Activated CD4-positive, alpha-beta T cell treated with anti-CD3 and anti-CD28 coated beads, Interleukin-2, amount 50 U/mL, for 16 hours (primary cell): ENCODE data around the gene ZFP82.

Experiments used
- DNase-seq: peaks from one replicate; pipeline ENCODE4 v3.0.0-alpha.2; 2020

The ZFP82 gene

DNA sequence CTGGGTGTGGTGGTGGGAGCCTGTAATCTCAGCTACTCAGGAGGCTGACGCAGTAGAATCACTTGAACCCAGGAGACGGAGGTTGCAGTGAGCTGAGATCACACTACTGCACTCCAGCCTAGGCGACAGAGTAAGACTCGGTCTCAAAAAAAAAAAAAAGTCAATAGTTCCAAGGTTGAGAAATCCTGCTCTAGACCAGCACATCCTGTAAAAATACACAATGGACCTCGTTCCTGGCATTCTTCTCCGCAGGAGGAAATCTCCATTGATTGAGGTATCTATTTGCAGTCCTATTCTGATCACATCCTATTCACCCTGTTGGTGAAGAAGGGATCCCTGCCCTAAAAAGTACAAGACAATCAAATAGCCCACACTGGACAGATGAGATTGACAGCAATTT lies 54.6 kb downstream of the ZFP82 start:
- DNase-seq = no peak
